Brain microvascular endothelial cell (primary cell): ENCODE results near the gene LRFN2.

Experiments used
- DNase-seq: peaks from one replicate; pipeline ENCODE4 v3.0.0-alpha.2; 2020
- H3K27ac ChIP-seq: fragments of 250-450 bp; sonication (Bioruptor Pico); 2 replicates; pipeline ENCODE4 v1.5.1; 2020; ENCODE audit warnings: mild to moderate bottlenecking, moderate library complexity
- H3K27me3 ChIP-seq: fragments of 250-450 bp; sonication (Bioruptor Pico); replicated peaks from 2 replicates; pipeline ENCODE4 v1.5.1; 2020; ENCODE audit warnings: mild to moderate bottlenecking
- H3K36me3 ChIP-seq: fragments of 250-450 bp; sonication (Bioruptor Pico); replicated peaks from 2 replicates; pipeline ENCODE4 v1.5.1; 2020; ENCODE audit warnings: mild to moderate bottlenecking
- H3K4me3 ChIP-seq: 2 replicates; pipeline ENCODE4 v1.5.1; 2011; ENCODE audit warnings: low read depth, mild to moderate bottlenecking, control low read depth, low read length, moderate library complexity
- in situ Hi-C: cut with HindIII; loops from 2 replicates; pipeline ENCODE4 v1.10.0; 2017; ENCODE audit warnings: low sequenced_read_pairs, low pct_ligation_motif_present
- TF ChIP-seq, protein P1 (sequence below): IDR thresholded peaks from 2 replicates; pipeline ENCODE4 v1.5.1; 2011; ENCODE audit warnings: low read depth, mild to moderate bottlenecking, moderate library complexity, low read length, control low read depth, inconsistent platforms; ENCODE audit errors: missing control alignments

The LRFN2 gene

GRCh38 chr6:40529040-40529439, 58.1 kb downstream of the LRFN2 start:
- Histone ChIP-seq H3K4me3 (no peak overlapping the region), H3K27me3 (no peaks in the 10 kb centered on the region), H3K36me3 (no peaks in the 10 kb centered on the region), H3K27ac (no peak overlapping the region)
- no peak for DNase-seq
- in situ Hi-C loops: no loop called here
- TF ChIP-seq, protein P1, sequence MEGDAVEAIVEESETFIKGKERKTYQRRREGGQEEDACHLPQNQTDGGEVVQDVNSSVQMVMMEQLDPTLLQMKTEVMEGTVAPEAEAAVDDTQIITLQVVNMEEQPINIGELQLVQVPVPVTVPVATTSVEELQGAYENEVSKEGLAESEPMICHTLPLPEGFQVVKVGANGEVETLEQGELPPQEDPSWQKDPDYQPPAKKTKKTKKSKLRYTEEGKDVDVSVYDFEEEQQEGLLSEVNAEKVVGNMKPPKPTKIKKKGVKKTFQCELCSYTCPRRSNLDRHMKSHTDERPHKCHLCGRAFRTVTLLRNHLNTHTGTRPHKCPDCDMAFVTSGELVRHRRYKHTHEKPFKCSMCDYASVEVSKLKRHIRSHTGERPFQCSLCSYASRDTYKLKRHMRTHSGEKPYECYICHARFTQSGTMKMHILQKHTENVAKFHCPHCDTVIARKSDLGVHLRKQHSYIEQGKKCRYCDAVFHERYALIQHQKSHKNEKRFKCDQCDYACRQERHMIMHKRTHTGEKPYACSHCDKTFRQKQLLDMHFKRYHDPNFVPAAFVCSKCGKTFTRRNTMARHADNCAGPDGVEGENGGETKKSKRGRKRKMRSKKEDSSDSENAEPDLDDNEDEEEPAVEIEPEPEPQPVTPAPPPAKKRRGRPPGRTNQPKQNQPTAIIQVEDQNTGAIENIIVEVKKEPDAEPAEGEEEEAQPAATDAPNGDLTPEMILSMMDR: no peak

DNA sequence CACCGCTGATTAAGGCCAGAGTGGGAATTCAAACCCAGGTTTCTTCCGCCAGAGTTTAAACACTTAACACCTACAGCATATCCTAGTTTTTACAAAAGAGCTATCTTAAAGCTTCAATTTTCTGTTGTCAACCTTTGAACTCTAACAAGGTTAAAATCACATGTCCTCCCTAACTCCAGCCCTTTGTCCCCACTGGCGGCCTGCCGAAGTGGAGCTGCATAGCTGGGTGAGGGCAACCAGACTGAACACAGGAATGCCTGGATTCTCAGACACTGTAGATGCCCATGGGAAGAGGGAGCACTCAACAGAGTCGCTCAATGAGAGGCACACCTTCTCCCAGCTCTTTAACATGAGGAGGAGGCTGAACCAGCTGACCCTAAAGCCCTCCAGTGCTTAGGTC, 59.1 kb downstream of the LRFN2 start:
- DNase-seq: no peak
- H3K27ac ChIP-seq: no peak overlapping the region
- no peaks in the 10 kb centered on the region for H3K27me3 ChIP-seq
- in situ Hi-C loops: no loop called here
- no peaks in the 10 kb centered on the region for H3K36me3 ChIP-seq
- TF ChIP-seq, protein P1: no peak
- no peak overlapping the region for H3K4me3 ChIP-seq

DNA sequence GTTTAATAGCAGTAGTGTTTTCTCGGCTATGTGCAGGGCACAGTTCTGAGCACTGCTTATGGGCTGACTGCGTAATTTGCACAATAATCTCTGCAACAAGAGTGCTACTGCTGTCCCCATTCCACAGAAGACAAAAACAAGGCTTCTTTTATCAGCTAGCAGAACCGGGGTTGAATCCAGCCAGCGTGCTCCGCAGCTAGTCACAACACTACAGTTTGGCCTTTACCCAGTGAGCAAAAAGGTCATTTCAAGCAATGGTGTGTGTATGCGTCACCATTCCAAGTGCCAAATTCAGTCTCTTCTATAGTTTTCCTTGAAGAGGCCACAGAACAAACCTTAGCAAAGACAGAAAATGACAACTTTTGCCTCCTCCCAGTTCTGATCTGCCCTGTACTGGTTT, 61.1 kb downstream of the LRFN2 start:
- TF ChIP-seq, protein P1: no peak
- in situ Hi-C loops: no loop called here

GRCh38 chr6:40524797-40525585, 62.2 kb downstream of the LRFN2 start:
- in situ Hi-C loops: no loop called here
- DNase-seq: no peak
- Histone ChIP-seq H3K4me3 (no peak overlapping the region), H3K27me3 (no peaks in the 10 kb centered on the region), H3K27ac (no peak overlapping the region), H3K36me3 (no peaks in the 10 kb centered on the region)
- TF ChIP-seq, protein P1: no peak

More for the DNA sequence above, 61.1 kb downstream of the LRFN2 start:
- H3K27ac ChIP-seq: no peak overlapping the region
- no peaks in the 10 kb centered on the region for H3K27me3 ChIP-seq
- DNase-seq: no peak
- H3K36me3 ChIP-seq: no peaks in the 10 kb centered on the region
- no peak overlapping the region for H3K4me3 ChIP-seq

DNA sequence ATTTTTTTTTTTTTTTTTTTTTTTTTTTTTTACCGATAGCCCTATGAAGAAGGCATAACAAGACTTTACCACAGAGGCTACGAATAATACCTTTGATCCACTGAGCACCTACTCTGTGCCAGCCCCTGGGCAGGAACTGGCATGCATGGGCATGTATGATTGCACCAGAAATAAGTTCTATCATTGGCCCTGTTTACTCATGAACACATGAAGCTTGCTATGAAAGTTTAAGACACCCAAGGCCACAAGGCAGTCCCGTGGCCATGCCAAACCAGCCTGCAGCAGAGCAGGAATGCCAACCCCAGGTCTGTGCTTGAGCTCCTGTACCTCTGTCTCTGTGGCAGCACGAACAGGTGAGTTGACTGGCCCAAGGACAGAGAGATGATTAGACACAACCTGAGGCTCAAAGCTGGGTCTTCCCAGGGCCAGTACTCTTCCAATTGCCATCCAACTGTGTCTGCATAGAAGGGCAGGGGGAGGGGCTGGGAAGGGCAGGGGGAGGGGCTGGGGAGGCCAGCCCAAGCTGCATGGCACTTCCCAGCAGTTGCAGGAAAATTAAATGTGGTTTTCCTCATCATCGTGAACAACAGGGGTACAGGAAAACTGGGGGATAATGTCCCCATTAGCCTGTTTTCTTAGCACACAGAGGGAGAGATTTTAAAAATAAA, 63.5 kb downstream of the LRFN2 start:
- in situ Hi-C loops: no loop called here
- Histone ChIP-seq H3K36me3 (no peaks in the 10 kb centered on the region), H3K27me3 (no peaks in the 10 kb centered on the region), H3K27ac (no peak overlapping the region), H3K4me3 (no peak overlapping the region)
- TF ChIP-seq, protein P1: no peak
- no peak for DNase-seq
